HepG2 (cell line): ENCODE results near the gene FBLL1. TPM values are rescaled to one million over a fixed set of nuclear protein-coding genes. Genes with fewer than 3 reads are reported as not detected.

Source experiments
- EHMT2 ChIP-seq: fragments of 200-600 bp; sonication (generic); IDR thresholded peaks from 2 replicates; pipeline ENCODE4 v1.7.0; 2017; ENCODE audit warnings: antibody characterized with exemption, low read depth, low read length, borderline replicate concordance
- EZH2 ChIP-seq: conservative IDR thresholded peaks from 2 replicates; pipeline ENCODE4 v1.6.1; 2012; ENCODE audit warnings: mild to moderate bottlenecking, low read depth, low read length, moderate library complexity
- FIP1L1 ChIP-seq: fragments of 200-400 bp; formaldehyde crosslinking; IDR thresholded peaks from 2 replicates; pipeline ENCODE4 v1.6.1; 2018; ENCODE audit warnings: low read depth, mild to moderate bottlenecking, low read length, moderate library complexity, borderline replicate concordance; ENCODE audit not compliant: insufficient read depth
- FOXM1 ChIP-seq: sonication (generic); formaldehyde crosslinking; IDR thresholded peaks from 2 replicates; pipeline ENCODE4 v1.5.0; 2020; ENCODE audit warnings: missing genetic modification reagents
- HMG20B ChIP-seq: conservative IDR thresholded peaks from 2 replicates; pipeline ENCODE4 v1.6.1; 2016; ENCODE audit warnings: missing genetic modification reagents, missing compliant biosample characterization
- ISX ChIP-seq: sonication (generic); formaldehyde crosslinking; conservative IDR thresholded peaks from 2 replicates; pipeline ENCODE4 v1.5.0; 2020; ENCODE audit warnings: missing genetic modification reagents
- KLF11 ChIP-seq: IDR thresholded peaks from 2 replicates; pipeline ENCODE4 v1.6.1; 2016; ENCODE audit warnings: missing compliant biosample characterization
- KLF16 ChIP-seq, 2 experiments: sonication (generic) in 1 of 2; formaldehyde crosslinking in 1 of 2; IDR thresholded peaks; 2 replicates each; pipeline versions ENCODE4 v1.6.1 to v1.8.0; 2016 to 2023; ENCODE audit warnings: missing genetic modification reagents in 2 of 2, missing compliant biosample characterization in 1 of 2
- KMT2B ChIP-seq: IDR thresholded peaks from 2 replicates; pipeline ENCODE4 v1.6.1; 2016; ENCODE audit warnings: missing genetic modification reagents, missing compliant biosample characterization
- MAF1 ChIP-seq: sonication (generic); formaldehyde crosslinking; IDR thresholded peaks from 2 replicates; pipeline ENCODE4 v1.5.0; 2020; ENCODE audit warnings: missing genetic modification reagents, borderline replicate concordance
- MED13 ChIP-seq: sonication (generic); formaldehyde crosslinking; IDR thresholded peaks from 2 replicates; pipeline ENCODE4 v1.5.0; 2020; ENCODE audit warnings: missing genetic modification reagents
- REST ChIP-seq, 2 experiments: IDR thresholded peaks; 2 replicates each; pipeline ENCODE4 v1.6.1; 2011 to 2012; ENCODE audit warnings: low read length in 2 of 2, borderline replicate concordance in 1 of 2, low read depth in 1 of 2, mild to moderate bottlenecking in 1 of 2, moderate library complexity in 1 of 2
- SATB2 ChIP-seq: sonication (generic); formaldehyde crosslinking; IDR thresholded peaks from 2 replicates; pipeline ENCODE4 v1.5.0; 2020; ENCODE audit warnings: missing genetic modification reagents
- SMAD3 ChIP-seq: sonication (generic); formaldehyde crosslinking; IDR thresholded peaks from 2 replicates; pipeline ENCODE4 v1.4.0; 2020; ENCODE audit warnings: missing genetic modification reagents
- STAG1 ChIP-seq: sonication (generic); formaldehyde crosslinking; IDR thresholded peaks from 2 replicates; pipeline ENCODE4 v1.4.0; 2020; ENCODE audit warnings: missing genetic modification reagents
- WIZ ChIP-seq: sonication (generic); formaldehyde crosslinking; IDR thresholded peaks from 2 replicates; pipeline ENCODE4 v1.5.1; 2020; ENCODE audit warnings: mild to moderate bottlenecking, missing genetic modification reagents
- ZBTB43 ChIP-seq: sonication (generic); formaldehyde crosslinking; conservative IDR thresholded peaks from 2 replicates; pipeline ENCODE4 v1.4.0; 2020; ENCODE audit warnings: missing genetic modification reagents
- ZKSCAN8 ChIP-seq: IDR thresholded peaks from 2 replicates; pipeline ENCODE4 v1.6.1; 2016; ENCODE audit warnings: borderline replicate concordance, missing genetic modification reagents, missing compliant biosample characterization
- ZNF350 ChIP-seq: sonication (generic); formaldehyde crosslinking; IDR thresholded peaks from 2 replicates; pipeline ENCODE4 v1.4.0; 2020; ENCODE audit warnings: mild to moderate bottlenecking, low read depth, missing genetic modification reagents, borderline replicate concordance
- ZNF564 ChIP-seq: sonication (generic); formaldehyde crosslinking; IDR thresholded peaks from 2 replicates; pipeline ENCODE4 v1.8.1; 2023; ENCODE audit warnings: mild to moderate bottlenecking, missing genetic modification reagents
- ZNF703 ChIP-seq: sonication (generic); formaldehyde crosslinking; IDR thresholded peaks from 2 replicates; pipeline ENCODE4 v1.5.1; 2020; ENCODE audit warnings: missing genetic modification reagents, mild to moderate bottlenecking, moderate library complexity, borderline replicate concordance
- ZNF792 ChIP-seq: IDR thresholded peaks from 2 replicates; pipeline ENCODE4 v1.6.1; 2016
- polyA plus RNA-seq, 8 experiments: library from polyadenylated mRNA; depleted of rRNA in 3 of 8; stranded (reverse) in 7 of 8; unstranded in 1 of 8; fragments of >200 nt; fragmentation: Illumina TruSeq in 4 of 8; extraction: Trizol in 4 of 8; gene quantifications; 2 replicates each; pipeline versions ENCODE4 v1.2.1 to v1.2.3, GENCODE V29; 2011 to 2016; ENCODE audit warnings: low read depth in 4 of 8, missing spikeins in 1 of 8, mixed read lengths in 1 of 8; ENCODE audit not compliant: insufficient read depth in 1 of 8
- total RNA-seq, 5 experiments: library from RNA; depleted of rRNA; stranded (reverse); fragments of >200 nt; fragmentation: Illumina TruSeq; extraction: Trizol; gene quantifications; 2 replicates each; pipeline ENCODE4 v1.2.3, GENCODE V29; 2016; ENCODE audit warnings: low read depth in 1 of 5
- TF ChIP-seq, protein P1 (sequence below): sonication (generic); formaldehyde crosslinking; IDR thresholded peaks from 2 replicates; pipeline ENCODE4 v1.4.0; 2020; ENCODE audit warnings: missing genetic modification reagents

Gene FBLL1
- total and polyA plus RNA-seq, 2 of the 13 experiments (the other 11 are each of a cell fraction or from before 2014, with no cell fraction given): 0.17 to 0.18 TPM

DNA sequence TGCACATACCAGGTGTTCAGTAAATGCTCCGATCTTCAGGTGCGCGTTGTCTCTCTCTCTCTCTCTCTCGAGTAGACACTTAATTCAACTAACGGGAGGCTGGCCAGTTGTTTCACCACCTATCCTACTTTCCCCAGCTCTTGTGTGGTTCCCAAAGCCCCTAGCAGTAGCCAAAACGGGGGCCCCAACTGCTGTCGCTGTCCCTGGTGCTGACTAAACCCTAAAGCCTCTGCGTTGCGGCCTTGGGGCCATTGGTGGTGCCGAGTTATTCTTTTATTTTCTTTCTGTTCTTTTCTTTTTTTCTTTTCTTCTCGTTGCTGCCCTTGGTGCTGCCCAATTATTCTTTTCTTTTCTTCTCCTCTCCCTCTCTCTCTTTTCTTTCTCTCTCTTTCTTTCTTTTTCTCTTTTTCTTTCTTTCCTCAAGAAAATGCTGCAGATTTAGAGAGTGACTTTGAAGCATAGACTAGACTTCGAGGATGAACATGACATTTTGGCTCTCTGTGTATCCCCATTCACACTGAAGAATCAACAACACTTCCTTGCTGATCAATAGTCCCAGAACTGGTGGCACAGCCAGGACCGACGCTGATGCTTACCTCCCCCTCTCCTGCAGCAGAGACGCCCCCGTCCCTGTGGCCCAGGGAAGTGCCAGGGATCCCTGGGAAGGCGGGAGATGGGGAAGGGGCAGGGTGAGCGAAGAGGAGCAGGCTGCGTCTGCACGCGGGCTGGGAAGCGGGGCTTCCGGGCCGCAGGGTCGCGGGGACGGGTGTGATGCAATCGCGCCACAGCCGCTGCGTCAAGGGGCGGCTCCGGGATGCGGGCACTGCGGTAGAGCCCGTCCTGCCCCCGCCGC lies at the start of gene FBLL1 (continued):
- TF ChIP-seq ZNF564 (CRISPR knock-in tag): 0 out of 2 replicates have a peak, but pooled peaks have one; percentile 34
- TF ChIP-seq EHMT2: peak; percentile 94
- no peak for TF ChIP-seq FIP1L1
- no peak for TF ChIP-seq MED13 (CRISPR knock-in tag)
- TF ChIP-seq, protein P1, sequence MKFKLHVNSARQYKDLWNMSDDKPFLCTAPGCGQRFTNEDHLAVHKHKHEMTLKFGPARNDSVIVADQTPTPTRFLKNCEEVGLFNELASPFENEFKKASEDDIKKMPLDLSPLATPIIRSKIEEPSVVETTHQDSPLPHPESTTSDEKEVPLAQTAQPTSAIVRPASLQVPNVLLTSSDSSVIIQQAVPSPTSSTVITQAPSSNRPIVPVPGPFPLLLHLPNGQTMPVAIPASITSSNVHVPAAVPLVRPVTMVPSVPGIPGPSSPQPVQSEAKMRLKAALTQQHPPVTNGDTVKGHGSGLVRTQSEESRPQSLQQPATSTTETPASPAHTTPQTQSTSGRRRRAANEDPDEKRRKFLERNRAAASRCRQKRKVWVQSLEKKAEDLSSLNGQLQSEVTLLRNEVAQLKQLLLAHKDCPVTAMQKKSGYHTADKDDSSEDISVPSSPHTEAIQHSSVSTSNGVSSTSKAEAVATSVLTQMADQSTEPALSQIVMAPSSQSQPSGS (CRISPR knock-in tag): 0 out of 2 replicates have a peak, but pooled peaks have one; percentile 31
- TF ChIP-seq MAF1: no peak
- peak; percentile 90; the same call in 1 of the 2 replicates for TF ChIP-seq WIZ (CRISPR knock-in tag)
- TF ChIP-seq ZNF792 (CRISPR knock-in tag): 0 out of 2 replicates have a peak, but pooled peaks have one; percentile 43
- TF ChIP-seq SATB2 (CRISPR knock-in tag): 0 out of 2 replicates have a peak, but pooled peaks have one; percentile 28
- no peak for TF ChIP-seq FOXM1
- TF ChIP-seq REST (IDR thresholded peaks at IDR 0.05; ENCODE audit: borderline replicate concordance in 1 of 2, low read depth in 1 of 2, low read length in 2 of 2): peak; percentile 81 to 99
- no peak for TF ChIP-seq ZNF703 (CRISPR knock-in tag)
- TF ChIP-seq KLF16 (CRISPR knock-in tag; IDR thresholded peaks at IDR 0.05): peak in 1 of 2 experiments; percentile 60; a peak in 1 of 4 replicates
- TF ChIP-seq KMT2B (CRISPR knock-in tag): no peak; the same call in 1 of the 2 replicates
- TF ChIP-seq ZBTB43 (CRISPR knock-in tag): 0 out of 2 replicates have a peak, but pooled peaks have one; percentile 22
- TF ChIP-seq KLF11 (CRISPR knock-in tag): peak; percentile 92
- 0 out of 2 replicates have a peak, but pooled peaks have one; percentile 51 for TF ChIP-seq EZH2
- TF ChIP-seq ISX (CRISPR knock-in tag): 0 out of 2 replicates have a peak, but pooled peaks have one; percentile 28
- no peak for TF ChIP-seq HMG20B (CRISPR knock-in tag)
- peak; percentile 71; the same call in 1 of the 2 replicates for TF ChIP-seq SMAD3 (CRISPR knock-in tag)
- no peak for TF ChIP-seq STAG1
- no peak for TF ChIP-seq ZKSCAN8 (CRISPR knock-in tag)
- TF ChIP-seq ZNF350 (CRISPR knock-in tag): 0 out of 2 replicates have a peak, but pooled peaks have one; percentile 33
